Effector memory CD4-positive, alpha-beta T cell (primary cell): ENCODE results near the gene GPA33.

ENCODE experiments used
- DNase-seq, 3 donors: peaks; one replicate each; pipeline ENCODE4 v3.0.0-alpha.2; 2020
- H3K27ac ChIP-seq: 2 replicates; pipeline ENCODE4 v1.7.0; 2013; ENCODE audit warnings: mild to moderate bottlenecking, low read length, moderate library complexity; ENCODE audit not compliant: insufficient read depth, poor library complexity, severe bottlenecking
- H3K27me3 ChIP-seq: replicated peaks from 2 replicates; pipeline ENCODE4 v1.7.0; 2013; ENCODE audit warnings: mild to moderate bottlenecking, low read length; ENCODE audit not compliant: insufficient read depth, control insufficient read depth, poor library complexity, severe bottlenecking
- H3K36me3 ChIP-seq: 2 replicates; pipeline ENCODE4 v1.7.0; 2013; ENCODE audit warnings: mild to moderate bottlenecking, low read length, moderate library complexity; ENCODE audit not compliant: control insufficient read depth, insufficient read depth
- H3K4me1 ChIP-seq: 2 replicates; pipeline ENCODE4 v1.7.0; 2013; ENCODE audit warnings: low read length, mild to moderate bottlenecking; ENCODE audit not compliant: control insufficient read depth, insufficient read depth, poor library complexity, severe bottlenecking
- H3K4me3 ChIP-seq: 2 replicates; pipeline ENCODE4 v1.7.0; 2013; ENCODE audit warnings: low read length, low read depth, mild to moderate bottlenecking; ENCODE audit not compliant: insufficient read depth, poor library complexity, severe bottlenecking
- H3K9me3 ChIP-seq: 2 replicates; pipeline ENCODE4 v1.7.0; 2013; ENCODE audit warnings: mild to moderate bottlenecking, low read length, moderate library complexity; ENCODE audit not compliant: control insufficient read depth

Gene GPA33

DNA sequence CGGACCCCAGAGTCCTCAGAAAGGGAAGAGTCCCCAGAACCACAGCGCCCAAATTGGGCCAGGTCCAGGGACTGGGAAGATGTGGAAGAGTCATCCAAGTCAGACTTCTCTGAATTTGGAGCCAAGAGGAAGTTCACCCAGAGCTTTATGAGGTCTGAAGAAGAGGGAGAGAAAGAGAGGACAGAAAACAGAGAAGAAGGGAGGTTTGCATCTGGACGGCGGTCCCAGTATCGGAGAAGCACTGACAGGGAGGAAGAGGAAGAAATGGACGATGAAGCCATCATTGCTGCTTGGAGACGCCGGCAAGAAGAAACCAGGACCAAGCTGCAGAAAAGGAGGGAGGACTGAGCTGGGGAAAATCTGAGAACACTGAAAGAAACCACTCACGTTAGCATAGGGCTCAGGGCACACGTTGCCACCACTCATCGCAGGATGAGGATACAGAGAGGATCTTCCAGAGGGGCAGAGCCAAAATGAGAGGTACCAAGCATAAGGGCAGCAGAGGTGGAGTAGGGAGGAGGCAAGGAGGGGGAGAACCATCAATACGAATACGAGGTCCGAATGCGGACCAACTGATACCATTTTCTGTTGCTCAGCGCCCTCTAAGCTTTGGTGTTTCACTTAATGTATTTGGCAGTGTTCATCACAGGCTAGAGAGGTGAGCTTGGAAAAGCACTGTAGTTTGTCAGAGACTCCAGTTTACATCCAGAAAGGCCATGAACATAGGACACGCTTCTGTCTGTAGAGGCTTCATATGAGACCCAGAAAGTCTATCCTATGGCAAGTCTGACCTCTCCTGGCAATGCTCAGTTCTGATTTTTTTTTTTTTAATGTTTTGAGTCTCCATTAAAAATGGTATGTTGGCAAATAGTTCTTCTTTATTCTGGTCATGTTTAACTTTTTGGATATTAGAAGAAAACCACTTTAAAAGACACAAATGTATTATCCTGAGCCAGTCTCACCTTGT lies 38.4 kb upstream of the GPA33 start:
- Histone ChIP-seq H3K36me3 (no peaks in the 10 kb centered on the region), H3K4me1 (no peaks in the 10 kb centered on the region), H3K27ac (no peak overlapping the region), H3K9me3 (no peaks in the 10 kb centered on the region), H3K4me3 (no peak overlapping the region), H3K27me3 (no peaks in the 10 kb centered on the region)
- no peak for DNase-seq

DNA sequence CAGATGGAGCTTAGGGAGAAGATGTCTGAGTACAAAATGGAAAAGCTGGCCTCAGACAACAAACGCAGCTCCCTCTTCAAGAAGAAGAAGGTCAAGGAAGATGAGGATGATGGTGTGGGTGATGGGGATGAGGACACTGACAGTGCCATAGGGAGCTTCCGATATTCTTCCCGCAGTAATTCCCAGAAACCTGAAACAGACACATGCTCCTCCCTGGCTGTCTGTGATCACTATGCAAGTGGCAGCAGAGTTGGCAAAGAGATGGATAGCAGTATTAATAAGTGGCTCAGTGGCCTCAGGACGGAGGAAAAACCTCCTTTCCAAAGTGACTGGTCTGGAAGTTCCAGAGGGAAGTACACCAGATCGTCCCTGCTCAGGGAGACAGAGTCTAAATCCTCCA lies 37.5 kb upstream of the GPA33 start:
- Histone ChIP-seq H3K4me1 (no peaks in the 10 kb centered on the region), H3K27ac (no peak overlapping the region), H3K36me3 (no peaks in the 10 kb centered on the region), H3K27me3 (no peaks in the 10 kb centered on the region), H3K4me3 (no peak overlapping the region), H3K9me3 (no peaks in the 10 kb centered on the region)
- DNase-seq, result no peak

DNA sequence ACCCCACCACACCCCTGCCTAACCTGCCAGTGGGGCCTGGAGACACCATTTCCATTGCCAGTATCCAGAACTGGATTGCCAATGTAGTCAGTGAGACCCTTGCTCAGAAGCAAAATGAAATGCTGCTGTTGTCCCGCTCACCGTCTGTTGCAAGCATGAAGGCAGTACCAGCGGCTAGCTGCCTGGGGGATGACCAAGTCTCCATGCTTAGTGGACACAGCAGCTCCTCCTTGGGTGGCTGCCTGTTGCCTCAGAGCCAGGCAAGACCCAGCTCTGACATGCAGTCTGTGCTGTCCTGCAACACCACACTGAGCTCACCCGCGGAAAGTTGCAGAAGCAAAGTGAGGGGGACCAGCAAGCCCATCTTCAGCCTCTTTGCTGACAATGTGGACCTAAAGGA lies 37.1 kb upstream of the GPA33 start:
- no peak for DNase-seq
- Histone ChIP-seq H3K9me3 (no peaks in the 10 kb centered on the region), H3K4me3 (no peak overlapping the region), H3K36me3 (no peaks in the 10 kb centered on the region), H3K4me1 (no peaks in the 10 kb centered on the region), H3K27ac (no peak overlapping the region), H3K27me3 (no peaks in the 10 kb centered on the region)

DNA sequence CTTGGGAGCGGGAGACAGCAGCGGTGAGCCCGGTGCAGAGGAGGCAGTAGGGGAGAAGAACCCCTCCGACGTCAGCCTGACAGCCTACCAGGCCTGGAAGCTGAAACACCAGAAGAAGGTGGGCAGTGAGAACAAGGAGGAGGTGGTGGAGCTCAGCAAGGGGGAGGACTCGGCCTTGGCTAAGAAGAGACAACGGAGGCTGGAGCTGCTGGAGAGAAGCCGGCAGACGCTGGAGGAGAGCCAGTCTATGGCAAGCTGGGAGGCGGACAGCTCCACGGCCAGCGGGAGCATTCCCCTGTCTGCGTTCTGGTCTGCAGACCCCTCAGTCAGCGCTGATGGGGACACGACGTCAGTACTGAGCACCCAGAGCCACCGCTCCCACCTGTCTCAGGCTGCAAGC lies 36.6 kb upstream of the GPA33 start:
- no peaks in the 10 kb centered on the region for H3K4me1 ChIP-seq
- no peaks in the 10 kb centered on the region for H3K36me3 ChIP-seq
- H3K27me3 ChIP-seq, result no peaks in the 10 kb centered on the region
- H3K9me3 ChIP-seq, result no peaks in the 10 kb centered on the region
- H3K4me3 ChIP-seq, result no peak overlapping the region
- H3K27ac ChIP-seq, result no peak overlapping the region
- DNase-seq, result no peak

DNA sequence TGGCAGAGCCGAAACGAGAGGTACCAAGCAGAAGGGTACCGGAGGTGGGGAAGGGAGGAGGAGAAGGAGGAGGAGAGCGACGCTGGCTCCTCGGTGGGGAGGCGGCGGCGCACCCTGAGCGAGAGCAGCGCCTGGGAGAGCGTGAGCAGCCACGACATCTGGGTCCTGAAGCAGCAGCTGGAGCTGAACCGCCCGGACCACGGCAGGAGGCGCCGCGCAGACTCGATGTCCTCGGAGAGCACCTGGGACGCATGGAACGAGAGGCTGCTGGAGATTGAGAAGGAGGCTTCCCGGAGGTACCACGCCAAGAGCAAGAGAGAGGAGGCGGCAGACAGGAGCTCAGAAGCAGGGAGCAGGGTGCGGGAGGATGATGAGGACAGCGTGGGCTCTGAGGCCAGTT lies 36.1 kb upstream of the GPA33 start:
- Histone ChIP-seq H3K4me1 (no peaks in the 10 kb centered on the region), H3K36me3 (no peaks in the 10 kb centered on the region), H3K4me3 (no peak overlapping the region), H3K27me3 (no peaks in the 10 kb centered on the region), H3K27ac (no peak overlapping the region), H3K9me3 (no peaks in the 10 kb centered on the region)
- no peak for DNase-seq

DNA sequence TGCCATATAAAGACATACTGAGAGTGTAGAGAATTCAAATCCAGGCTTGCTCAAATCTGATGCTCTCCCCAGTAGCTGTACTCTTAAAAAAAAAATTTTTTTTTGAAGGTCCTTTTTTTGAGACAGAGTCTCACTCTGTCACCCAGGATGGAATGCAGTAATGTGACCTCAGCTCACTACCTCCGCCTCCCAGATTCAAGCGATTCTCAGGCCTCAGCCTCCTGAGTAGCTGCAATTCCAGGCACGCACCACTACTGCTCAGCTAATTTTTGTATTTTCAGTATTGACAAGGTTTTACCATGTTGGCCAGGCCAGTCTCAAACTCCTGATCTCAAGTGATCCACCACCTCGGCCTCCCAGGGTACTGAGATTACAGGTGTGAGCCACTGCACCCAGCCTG lies 32.4 kb upstream of the GPA33 start:
- no peak overlapping the region for H3K27ac ChIP-seq
- H3K9me3 ChIP-seq, result no peaks in the 10 kb centered on the region
- no peak overlapping the region for H3K4me3 ChIP-seq
- no peaks in the 10 kb centered on the region for H3K27me3 ChIP-seq
- H3K4me1 ChIP-seq, result no peaks in the 10 kb centered on the region
- H3K36me3 ChIP-seq, result no peaks in the 10 kb centered on the region
- DNase-seq, result no peak

DNA sequence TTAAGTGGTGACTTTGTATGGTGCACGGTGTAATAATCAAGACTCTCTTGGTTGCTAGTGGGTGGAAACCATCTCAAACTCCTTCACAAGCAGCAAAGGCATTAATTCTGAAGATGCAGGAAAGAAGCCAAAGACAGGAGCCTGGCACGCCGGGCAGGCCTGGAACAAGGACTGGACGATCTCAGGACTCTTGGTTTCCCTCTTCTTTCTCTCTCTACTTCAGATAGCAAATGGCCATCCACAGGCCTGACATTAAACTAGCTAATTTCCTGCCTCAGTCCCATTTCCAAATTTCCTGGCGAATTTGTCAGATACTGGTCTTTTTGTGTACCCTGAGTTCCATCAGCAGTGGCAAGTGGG lies 31.9 kb upstream of the GPA33 start:
- H3K27ac ChIP-seq, result no peak overlapping the region
- H3K36me3 ChIP-seq, result no peaks in the 10 kb centered on the region
- H3K4me1 ChIP-seq, result no peaks in the 10 kb centered on the region
- no peaks in the 10 kb centered on the region for H3K9me3 ChIP-seq
- H3K27me3 ChIP-seq, result no peaks in the 10 kb centered on the region
- H3K4me3 ChIP-seq, result no peak overlapping the region
- DNase-seq, result no peak

DNA sequence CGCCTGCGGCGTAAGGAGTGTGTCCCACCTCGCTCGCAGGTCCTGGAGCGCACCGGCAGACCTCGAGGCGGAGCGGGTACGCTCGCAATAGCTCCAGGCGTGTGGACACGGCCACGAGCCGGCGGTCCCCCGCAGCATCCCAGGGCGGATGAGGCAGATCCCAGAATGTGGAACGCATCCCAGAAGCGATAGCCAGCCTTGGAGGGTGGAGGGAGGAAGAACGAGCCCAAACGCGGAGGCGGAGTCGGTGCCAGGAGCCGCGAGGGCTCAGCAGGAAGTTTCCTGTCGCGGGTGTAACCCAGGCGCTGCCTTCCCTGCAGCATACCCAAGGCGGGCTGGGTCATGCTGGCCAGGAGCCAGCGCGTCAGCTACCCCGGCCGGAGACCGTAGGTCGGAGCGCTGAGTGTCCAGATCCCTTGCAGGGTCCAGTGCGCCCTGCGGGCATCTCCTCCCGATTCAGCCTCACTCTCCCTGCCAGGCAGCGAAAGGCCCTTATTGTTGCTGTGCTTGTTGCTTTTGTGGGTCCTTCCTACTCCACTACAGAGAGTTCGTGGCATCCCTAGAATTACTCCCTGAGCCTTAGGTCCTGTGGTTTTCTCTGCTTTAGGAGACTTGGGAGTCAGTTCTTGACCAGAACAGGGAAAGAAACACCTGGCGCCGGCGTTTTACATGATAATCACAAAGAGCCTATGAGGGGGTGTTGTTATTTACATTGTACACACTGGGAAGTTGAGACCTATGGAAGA lies 31.4 kb upstream of the GPA33 start:
- Histone ChIP-seq H3K4me3 (peak overlapping the region; percentile 56), H3K4me1 (no peaks in the 10 kb centered on the region), H3K9me3 (no peaks in the 10 kb centered on the region), H3K36me3 (no peaks in the 10 kb centered on the region), H3K27ac (no peak overlapping the region), H3K27me3 (no peaks in the 10 kb centered on the region)
- no peak for DNase-seq

DNA sequence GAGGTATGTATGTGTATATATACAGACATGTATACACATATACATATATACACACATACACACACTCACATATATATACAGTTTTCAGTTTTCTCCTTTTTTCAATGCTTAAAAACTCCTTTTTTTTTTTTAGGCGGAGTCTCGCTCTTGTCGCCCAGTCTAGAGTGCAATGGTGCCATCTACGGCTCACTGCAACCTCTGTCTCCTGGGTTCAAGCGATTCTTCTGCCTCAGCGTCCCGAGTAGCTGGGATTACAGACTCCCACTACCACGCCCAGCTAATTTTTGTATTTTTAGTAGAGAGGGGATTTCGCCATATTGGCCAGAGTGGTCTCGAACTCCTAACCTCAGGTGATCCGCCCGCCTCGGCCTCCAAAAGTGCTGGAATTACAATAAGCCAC lies 30.7 kb upstream of the GPA33 start:
- no peak for DNase-seq
- Histone ChIP-seq H3K27me3 (no peaks in the 10 kb centered on the region), H3K9me3 (no peaks in the 10 kb centered on the region), H3K36me3 (no peaks in the 10 kb centered on the region), H3K4me1 (no peaks in the 10 kb centered on the region), H3K27ac (no peak overlapping the region), H3K4me3 (peak overlapping the region; percentile 56)

DNA sequence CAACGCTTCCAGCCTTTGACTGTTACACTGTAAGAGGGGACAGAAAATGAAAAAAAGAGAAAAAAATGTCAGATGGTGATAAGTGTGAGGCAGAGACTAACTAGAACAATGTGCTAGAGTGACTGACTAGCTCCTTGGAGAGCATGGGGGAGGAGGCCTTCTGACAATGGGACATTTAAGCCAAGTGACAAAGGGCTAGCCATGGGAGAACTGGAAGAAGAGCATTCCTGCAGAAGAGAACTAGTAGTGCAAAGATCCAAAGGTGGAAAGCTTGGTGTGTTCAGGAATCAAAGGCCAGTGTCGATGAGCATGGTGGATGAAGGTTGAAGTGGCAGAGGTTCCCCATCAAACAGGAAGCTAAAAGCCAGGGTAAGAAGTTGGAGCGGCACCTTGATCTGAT lies 29.5 kb upstream of the GPA33 start:
- H3K36me3 ChIP-seq, result no peaks in the 10 kb centered on the region
- H3K27me3 ChIP-seq, result no peaks in the 10 kb centered on the region
- no peak for DNase-seq
- H3K4me3 ChIP-seq, result no peak overlapping the region
- no peaks in the 10 kb centered on the region for H3K9me3 ChIP-seq
- H3K27ac ChIP-seq, result no peak overlapping the region
- H3K4me1 ChIP-seq, result no peaks in the 10 kb centered on the region
